ENCODE data around the gene TNFSF13. TPM values are rescaled to one million over a fixed set of nuclear protein-coding genes. Genes with fewer than 3 reads are reported as not detected.

The TNFSF13 gene
- total and polyA plus RNA-seq, 2 donors (not counting 1 experiment from before 2014, with no cell fraction given), result 14.7 to 20.2 TPM

GRCh38 chr17:7576432-7576937 is 17.9 kb downstream of the TNFSF13 start:
- Histone ChIP-seq H3K4me2 (replicated peaks; ENCODE audit: low read depth, low read length, poor library complexity, severe bottlenecking) (no peak overlapping the region), H4K20me1 (ENCODE audit: control insufficient read depth, insufficient read depth, low read length, poor library complexity, severe bottlenecking) (peaks cover 61% of the 10 kb centered on the region), H3K79me2 (ENCODE audit: control insufficient read depth, insufficient read depth, low read length) (peaks cover 45% of the 10 kb centered on the region), H2AFZ (ENCODE audit: insufficient read depth, low read depth, low read length, poor library complexity, severe bottlenecking) (no peak overlapping the region), H3K4me1 (ENCODE audit: control insufficient read depth in 2 of 2, insufficient read depth in 2 of 2, low read length in 2 of 2) (peaks cover 46 to 60% of the 10 kb centered on the region in 2 donors), H3K9ac (ENCODE audit: low read length) (no peak overlapping the region), H3K27me3 (replicated peaks in 1 of 4; ENCODE audit: control extremely low read depth in 1 of 4, control insufficient read depth in 3 of 4, insufficient read depth in 4 of 4, low read length in 3 of 4) (no peaks in the 10 kb centered on the region), H3K9me3 (ENCODE audit: control extremely low read depth in 1 of 3, control insufficient read depth in 2 of 3, insufficient read depth in 1 of 3, low read length in 2 of 3) (no peaks in the 10 kb centered on the region), H3K27ac (ENCODE audit: low read length in 2 of 2) (no peak overlapping the region), H3K36me3 (replicated peaks in 1 of 2; ENCODE audit: control extremely low read depth in 1 of 2, control insufficient read depth in 1 of 2, extremely low read depth in 1 of 2, insufficient read depth in 2 of 2, low read length in 1 of 2) (peaks cover 22 to 58% of the 10 kb centered on the region in 2 experiments), H3K4me3 (ENCODE audit: control extremely low read depth in 1 of 5, extremely low read depth in 1 of 5, insufficient read depth in 1 of 5, low read depth in 2 of 5, low read length in 4 of 5) (no peak overlapping the region)
- WGBS (ENCODE audit: insufficient coverage), result 94% methylated on average over 14 of the region's 14 CpGs
- no peak overlapping the region for H3K27ac Mint-ChIP-seq
- no peaks in the 10 kb centered on the region for H3K9me3 Mint-ChIP-seq (ENCODE audit: insufficient read depth)
- intact Hi-C loops (cut with micrococcal nuclease), result loop anchor here (10.0 kb wide), 1 partner anchor 562 kb away; the partner anchor contains the start of gene RNASEK
- no peak for ATAC-seq (ENCODE audit: low read depth)
- peaks cover 79% of the 10 kb centered on the region for H3K4me1 Mint-ChIP-seq
- no peak for DNase-seq
- no peaks in the 10 kb centered on the region for H3K27me3 Mint-ChIP-seq
- ChIA-PET CTCF (interaction anchor here (1.2 to 4.9 kb wide), 5 partner anchors 11 to 62 kb away, joined by 4 to 19 read pairs (median 6); partner anchors contain the start of gene SOX15), POLR2A (interaction anchor here (0.7 kb wide), 1 partner anchor 111 kb away, joined by 3 read pairs; the partner anchor contains the start of gene TP53)
- no peak overlapping the region for H3K4me3 Mint-ChIP-seq
- TF ChIP-seq, protein P1, sequence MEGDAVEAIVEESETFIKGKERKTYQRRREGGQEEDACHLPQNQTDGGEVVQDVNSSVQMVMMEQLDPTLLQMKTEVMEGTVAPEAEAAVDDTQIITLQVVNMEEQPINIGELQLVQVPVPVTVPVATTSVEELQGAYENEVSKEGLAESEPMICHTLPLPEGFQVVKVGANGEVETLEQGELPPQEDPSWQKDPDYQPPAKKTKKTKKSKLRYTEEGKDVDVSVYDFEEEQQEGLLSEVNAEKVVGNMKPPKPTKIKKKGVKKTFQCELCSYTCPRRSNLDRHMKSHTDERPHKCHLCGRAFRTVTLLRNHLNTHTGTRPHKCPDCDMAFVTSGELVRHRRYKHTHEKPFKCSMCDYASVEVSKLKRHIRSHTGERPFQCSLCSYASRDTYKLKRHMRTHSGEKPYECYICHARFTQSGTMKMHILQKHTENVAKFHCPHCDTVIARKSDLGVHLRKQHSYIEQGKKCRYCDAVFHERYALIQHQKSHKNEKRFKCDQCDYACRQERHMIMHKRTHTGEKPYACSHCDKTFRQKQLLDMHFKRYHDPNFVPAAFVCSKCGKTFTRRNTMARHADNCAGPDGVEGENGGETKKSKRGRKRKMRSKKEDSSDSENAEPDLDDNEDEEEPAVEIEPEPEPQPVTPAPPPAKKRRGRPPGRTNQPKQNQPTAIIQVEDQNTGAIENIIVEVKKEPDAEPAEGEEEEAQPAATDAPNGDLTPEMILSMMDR (IDR thresholded peaks at IDR 0.05), result no peak
- TF ChIP-seq EZH2 (IDR thresholded peaks at IDR 0.05; ENCODE audit: borderline replicate concordance, insufficient read depth, low read depth, low read length, poor library complexity, severe bottlenecking), result no peak
